Ovary (tissue), 9 donors: ENCODE results near the gene STX11. TPM values are rescaled to one million over a fixed set of nuclear protein-coding genes. Genes with fewer than 3 reads are reported as not detected.

Experiments
- DNase-seq, 5 donors: peaks; one replicate each; pipeline ENCODE4 v3.0.0-alpha.2; 2019 to 2020
- H3K27ac ChIP-seq, 2 donors: fragments of 200-600 bp; one replicate each; pipeline versions ENCODE4 v1.5.1 to v1.8.0; 2019 to 2022
- H3K27me3 ChIP-seq: fragments of 200-600 bp; one replicate; pipeline ENCODE4 v1.8.0; 2022
- H3K36me3 ChIP-seq: fragments of 200-600 bp; sonication (generic); one replicate; pipeline ENCODE4 v1.5.1; 2019
- H3K4me1 ChIP-seq: one replicate; pipeline ENCODE4 v1.8.1; 2013; ENCODE audit warnings: mild to moderate bottlenecking, moderate library complexity; ENCODE audit not compliant: insufficient read depth
- H3K4me3 ChIP-seq: fragments of 200-600 bp; sonication (generic); one replicate; pipeline ENCODE4 v1.5.1; 2017
- H3K9me3 ChIP-seq, 2 donors: fragments of 200-600 bp in 1 of 2; sonication (generic) in 1 of 2; one replicate each; pipeline versions ENCODE4 v1.5.1 to v1.8.1; 2013 to 2019; ENCODE audit warnings: mild to moderate bottlenecking in 1 of 2, moderate library complexity in 1 of 2
- CTCF ChIP-seq, 3 donors: fragments of 450-650 bp in 2 of 3; fragments of 200-600 bp in 1 of 3; IDR thresholded peaks; one replicate each; pipeline versions ENCODE4 v1.5.1 to v1.8.0; 2016 to 2022; ENCODE audit warnings: antibody characterized with exemption in 3 of 3, mild to moderate bottlenecking in 1 of 3
- EP300 ChIP-seq: sonication (generic); formaldehyde crosslinking; IDR thresholded peaks from one replicate; pipeline ENCODE4 v1.6.1; 2017; ENCODE audit warnings: antibody characterized with exemption
- POLR2A ChIP-seq: fragments of 450-650 bp; IDR thresholded peaks from one replicate; pipeline ENCODE4 v1.6.1; 2017; ENCODE audit warnings: antibody characterized with exemption, mild to moderate bottlenecking, moderate library complexity
- WGBS, 3 donors: extraction: QIAGEN DNeasy Blood & Tissue Kit in 1 of 3; methylation state at CpG; one replicate each; pipeline versions ENCODE4 v1.1.5 to v1.1.7; 2013 to 2017; 5-methylcytosine and 5-hydroxymethylcytosine counted together
- intact Hi-C, 4 donors: fragments of 100-400 bp; cut with DNase I; formaldehyde crosslinking; loops; one replicate each; pipeline versions ENCODE4 v1.11.0 to v1.15.1; 2022 to 2023
- polyA plus RNA-seq, 2 donors: library from polyadenylated mRNA; stranded (reverse); fragments of 200-250 nt in 1 of 2; fragments of 350-450 nt in 1 of 2; fragmentation: Illumina TruSeq in 1 of 2; extraction: RNeasy Lipid Tissue Mini Kit (QIAGEN cat#74804) in 1 of 2; gene quantifications; one replicate each; pipeline ENCODE4 v1.2.3, GENCODE V29; 2013 to 2014
- total RNA-seq, 7 donors: library from RNA; depleted of rRNA in 2 of 7; stranded (reverse); fragments of >200 nt in 2 of 7; fragmentation: NEBNext Ultra II Directional in 3 of 7; extraction: Animal tissue kit (Norgen Biotek cat#: 25700) in 3 of 7; gene quantifications; one replicate each; pipeline versions ENCODE4 v1.1.0 to v1.2.4, GENCODE V29; 2016 to 2023
- donor health status: DM: no; HTN: no; CAD: no; lungs with moderate emphysema.
- donor health status: DM: no; HTN: no; CAD: no.
- donor health status: Bipolar disorder and iron deficiency.
- donor health status: DM: yes; HTN: yes; CAD: no.
- donor health status: DM: no; HTN: no; CAD: no.
- donor health status: DM: yes; HTN: yes; CAD: no.

STX11 gene
- total and polyA plus RNA-seq, 9 donors = 0.45 to 6.0 (median 1.7) TPM

- Histone ChIP-seq H3K9me3 (no peaks in the 10 kb centered on the region), H3K27ac (no peak overlapping the region), H3K27me3 (no peaks in the 10 kb centered on the region), H3K4me1 (peaks cover 6% of the 10 kb centered on the region), H3K36me3 (no peaks in the 10 kb centered on the region), H3K4me3 (no peak overlapping the region)
- TF ChIP-seq EP300 (no peak), POLR2A (no peak), CTCF (IDR thresholded peaks at IDR 0.05) (no peak)
- DNase-seq = peak in 4 of 5 donors; percentile 33 to 49 (median 35)
- intact Hi-C loops = no loop called here
- 14 to 18% (median 14%) methylated on average over 3 of the region's 3 CpGs for WGBS, 3 donors
These were observed 7.8 kb downstream of the STX11 start for GRCh38 chr6:144158133-144158532.

- Histone ChIP-seq H3K9me3 (no peaks in the 10 kb centered on the region), H3K27me3 (no peaks in the 10 kb centered on the region), H3K27ac (no peak overlapping the region), H3K4me3 (no peak overlapping the region), H3K36me3 (no peaks in the 10 kb centered on the region), H3K4me1 (peaks cover 6% of the 10 kb centered on the region)
- no peak for DNase-seq
- 84 to 90% (median 84%) methylated on average over 5 of the region's 5 CpGs for WGBS, 3 donors
- intact Hi-C loops = no loop called here
- TF ChIP-seq CTCF (IDR thresholded peaks at IDR 0.05) (no peak), EP300 (no peak), POLR2A (no peak)
These were observed 8.9 kb downstream of the STX11 start for GRCh38 chr6:144159223-144159622.

DNA sequence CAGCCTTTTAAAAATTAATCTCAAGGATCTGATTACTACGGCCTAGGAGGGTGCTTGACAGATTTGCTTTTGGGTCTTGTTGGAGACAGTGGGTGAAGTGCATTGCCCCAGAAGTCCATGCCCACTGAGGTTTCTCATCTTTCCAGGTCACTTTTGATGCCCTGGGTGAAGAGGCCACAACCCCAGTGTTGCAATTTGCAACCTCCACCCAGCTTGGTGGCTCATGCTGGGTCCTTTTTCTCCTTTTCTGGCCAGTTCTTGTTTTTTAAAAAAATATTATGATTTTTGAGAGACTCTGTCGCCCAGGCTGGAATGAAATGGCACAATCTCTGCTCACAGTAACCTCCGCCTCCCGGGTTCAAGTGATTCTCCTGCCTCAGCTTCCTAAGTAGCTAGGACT, 9.4 kb downstream of the STX11 start:
- H3K36me3 ChIP-seq = no peaks in the 10 kb centered on the region
- intact Hi-C loops = no loop called here

DNA sequence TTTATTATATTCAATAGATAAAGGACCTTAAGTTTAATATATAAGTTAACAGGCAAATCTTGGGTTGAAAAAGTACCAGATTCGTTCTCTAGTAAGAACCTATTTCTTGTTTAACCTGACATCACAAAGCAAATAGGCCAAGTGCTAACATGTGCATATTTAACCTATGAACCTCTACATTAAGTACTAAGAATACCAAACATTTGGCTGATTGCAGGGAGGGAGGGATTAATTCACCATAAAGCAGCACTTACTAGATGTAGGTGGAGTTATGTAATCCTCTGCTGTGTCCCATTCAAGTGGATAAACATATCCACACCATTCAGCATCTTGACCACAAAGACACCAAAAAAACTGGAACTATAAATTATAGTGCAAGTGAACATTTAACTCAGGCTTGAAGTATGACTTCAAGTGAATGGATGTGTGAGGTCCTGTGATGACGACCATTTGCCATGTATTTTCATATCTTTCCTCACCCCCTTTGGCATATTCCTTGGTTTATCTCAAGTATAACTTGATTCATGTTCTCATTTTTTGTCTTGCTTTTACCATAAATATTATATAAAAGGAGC, 10.2 kb downstream of the STX11 start:
- Histone ChIP-seq H3K4me1 (peaks cover 6% of the 10 kb centered on the region), H3K36me3 (no peaks in the 10 kb centered on the region), H3K9me3 (no peaks in the 10 kb centered on the region), H3K4me3 (no peak overlapping the region), H3K27ac (no peak overlapping the region), H3K27me3 (no peaks in the 10 kb centered on the region)
- intact Hi-C loops = no loop called here
- WGBS, 3 donors = 44 to 74% (median 71%) methylated on average over 2 of the region's 2 CpGs
- no peak for TF ChIP-seq EP300
- no peak for TF ChIP-seq CTCF (IDR thresholded peaks at IDR 0.05)
- no peak for TF ChIP-seq POLR2A
- no peak for DNase-seq

More for the DNA sequence above, 9.4 kb downstream of the STX11 start:
- DNase-seq = no peak
- Histone ChIP-seq H3K9me3 (no peaks in the 10 kb centered on the region), H3K27ac (no peak overlapping the region), H3K27me3 (no peaks in the 10 kb centered on the region), H3K4me3 (no peak overlapping the region), H3K4me1 (peaks cover 6% of the 10 kb centered on the region)
- TF ChIP-seq POLR2A (no peak), EP300 (no peak), CTCF (IDR thresholded peaks at IDR 0.05) (no peak)
- 91 to 97% (median 94%) methylated on average over 4 of the region's 4 CpGs for WGBS, 3 donors
